NCI-H146 treated with DMSO at 0.1 percent for 48 hours (cell line): ENCODE measurements around the gene GLI2.

Source experiments
- DNase-seq: peaks from one replicate; lab custom pipeline; 2025; ENCODE audit not compliant: unreplicated experiment; lab: John Stamatoyannopoulos, UW

Gene GLI2

GRCh38 chr2:120754067-120754960 lies 18.6 kb downstream of the GLI2 start:
- no peak for DNase-seq

- no peak for DNase-seq
These were observed 22.8 kb downstream of the GLI2 start for GRCh38 chr2:120758181-120759144.

- DNase-seq = no peak
These were observed 24.1 kb downstream of the GLI2 start for GRCh38 chr2:120759543-120760331.

GRCh38 chr2:120760446-120761135 lies 24.9 kb downstream of the GLI2 start:
- DNase-seq = no peak

GRCh38 chr2:120761164-120761861 lies 25.6 kb downstream of the GLI2 start:
- DNase-seq = no peak

DNA sequence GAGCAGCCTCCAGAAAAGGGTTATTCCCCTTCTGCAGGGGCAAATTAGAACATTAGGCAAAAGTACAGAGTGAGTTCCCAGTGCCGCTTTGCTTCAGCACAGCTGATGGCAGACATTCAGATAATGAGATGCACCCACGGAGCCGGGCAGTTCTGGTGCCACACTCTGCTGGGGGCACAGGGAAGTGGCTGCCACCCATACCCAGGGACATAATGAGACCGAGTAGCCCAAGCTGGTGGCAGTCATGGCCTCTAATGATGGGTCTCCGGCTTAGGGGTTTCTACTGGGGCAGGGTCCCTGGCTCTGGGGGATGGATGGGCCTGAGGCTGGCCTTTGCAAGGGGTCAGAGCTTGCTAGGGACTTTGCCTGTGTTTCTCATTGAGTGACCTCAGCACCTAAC lies 26.2 kb downstream of the GLI2 start:
- no peak for DNase-seq

GRCh38 chr2:120762341-120763061 lies 26.8 kb downstream of the GLI2 start:
- no peak for DNase-seq

DNA sequence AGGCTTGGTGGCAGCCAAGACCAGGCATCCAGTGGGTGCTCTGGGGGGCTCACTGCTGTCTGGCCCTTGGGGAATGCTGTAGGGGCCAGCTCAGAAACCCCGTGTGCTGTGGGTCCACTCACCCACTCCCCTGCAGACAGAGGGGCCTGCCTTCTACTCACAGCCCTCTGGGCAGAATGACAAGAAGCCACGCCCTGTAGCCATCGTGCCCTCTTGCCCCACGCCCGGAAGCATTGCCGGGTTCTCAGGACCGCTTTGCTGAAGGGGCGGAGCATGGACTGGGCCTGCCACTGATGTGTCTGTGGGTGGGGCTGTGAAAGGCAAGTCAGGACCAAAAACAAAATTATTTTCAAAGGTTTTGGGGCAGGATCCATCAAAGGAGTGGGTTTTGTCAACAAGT lies 27.8 kb downstream of the GLI2 start:
- DNase-seq = no peak

DNA sequence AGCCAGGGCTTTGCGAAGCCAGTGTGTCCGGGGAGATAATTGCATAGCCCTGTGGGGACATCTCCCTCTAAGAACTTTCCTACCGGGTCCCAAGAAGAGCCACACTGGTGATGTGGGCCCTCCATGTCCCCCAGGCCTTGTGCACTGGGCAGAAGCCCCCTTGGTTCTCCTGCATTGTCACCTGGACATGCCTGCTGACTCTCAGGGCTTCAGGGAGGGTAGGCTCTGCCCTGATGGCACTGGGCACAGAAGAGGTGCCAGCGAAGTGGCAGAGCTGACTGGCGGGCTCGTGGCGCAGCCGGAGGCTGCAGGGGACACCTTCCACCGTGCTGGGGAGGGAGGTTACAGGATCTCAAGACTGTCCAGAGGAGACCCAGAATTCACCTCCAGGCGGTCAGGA lies 28.3 kb downstream of the GLI2 start:
- no peak for DNase-seq

DNA sequence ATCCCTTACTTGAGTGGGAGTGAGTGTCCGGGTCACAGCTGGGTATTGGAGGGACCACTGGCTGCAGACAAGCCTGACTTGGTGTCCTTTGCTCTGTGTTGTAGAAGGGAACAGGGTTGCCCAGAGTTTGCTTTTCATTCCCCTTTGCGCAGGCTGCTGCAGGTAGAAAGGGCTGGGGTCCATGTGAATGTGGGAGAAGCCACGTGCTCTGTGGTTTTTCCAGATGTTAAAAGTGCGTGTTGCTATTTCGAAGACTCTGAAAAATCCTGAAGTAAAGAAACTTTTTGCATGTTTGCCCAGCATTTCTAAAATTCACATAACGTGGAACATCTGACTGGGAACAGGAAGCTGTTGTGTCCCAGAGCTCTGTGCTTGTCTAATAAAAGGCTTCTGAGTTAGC lies 28.8 kb downstream of the GLI2 start:
- DNase-seq = no peak

DNA sequence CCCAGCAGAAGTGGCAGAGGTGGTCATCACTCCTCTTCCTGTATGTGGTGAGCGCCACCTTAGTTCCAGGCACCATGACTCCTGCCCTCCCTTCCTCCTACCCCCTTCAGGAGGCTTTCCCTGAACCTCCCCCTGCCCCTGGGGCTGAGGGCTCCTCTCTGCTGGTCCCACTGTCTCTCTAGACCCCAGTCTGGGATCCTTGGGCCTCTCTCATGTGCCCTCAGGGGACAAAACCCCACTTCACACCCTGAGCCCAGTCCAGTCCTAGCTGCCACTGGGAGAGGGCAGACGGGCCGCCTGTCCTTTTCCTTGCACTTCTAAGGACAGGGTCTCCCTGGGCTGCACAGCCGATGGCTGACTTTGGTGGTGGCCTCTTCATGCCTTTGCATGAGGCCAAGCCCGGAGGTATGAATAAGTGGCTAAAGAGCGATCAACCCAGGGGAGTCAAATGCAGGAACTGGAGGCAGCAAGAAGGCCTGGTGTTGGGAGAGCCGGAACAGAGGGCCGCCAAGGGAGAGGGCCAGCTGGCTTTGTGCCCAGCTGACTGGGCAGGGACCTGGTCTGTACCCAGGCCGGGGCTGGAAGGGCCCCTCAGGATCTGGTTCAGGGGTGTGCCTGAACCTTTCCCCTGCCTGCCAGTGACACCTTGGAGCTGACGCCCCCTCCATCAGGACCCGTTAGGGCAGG lies 29.5 kb downstream of the GLI2 start:
- no peak for DNase-seq

GRCh38 chr2:120765678-120766469 lies 30.2 kb downstream of the GLI2 start:
- DNase-seq = no peak

DNA sequence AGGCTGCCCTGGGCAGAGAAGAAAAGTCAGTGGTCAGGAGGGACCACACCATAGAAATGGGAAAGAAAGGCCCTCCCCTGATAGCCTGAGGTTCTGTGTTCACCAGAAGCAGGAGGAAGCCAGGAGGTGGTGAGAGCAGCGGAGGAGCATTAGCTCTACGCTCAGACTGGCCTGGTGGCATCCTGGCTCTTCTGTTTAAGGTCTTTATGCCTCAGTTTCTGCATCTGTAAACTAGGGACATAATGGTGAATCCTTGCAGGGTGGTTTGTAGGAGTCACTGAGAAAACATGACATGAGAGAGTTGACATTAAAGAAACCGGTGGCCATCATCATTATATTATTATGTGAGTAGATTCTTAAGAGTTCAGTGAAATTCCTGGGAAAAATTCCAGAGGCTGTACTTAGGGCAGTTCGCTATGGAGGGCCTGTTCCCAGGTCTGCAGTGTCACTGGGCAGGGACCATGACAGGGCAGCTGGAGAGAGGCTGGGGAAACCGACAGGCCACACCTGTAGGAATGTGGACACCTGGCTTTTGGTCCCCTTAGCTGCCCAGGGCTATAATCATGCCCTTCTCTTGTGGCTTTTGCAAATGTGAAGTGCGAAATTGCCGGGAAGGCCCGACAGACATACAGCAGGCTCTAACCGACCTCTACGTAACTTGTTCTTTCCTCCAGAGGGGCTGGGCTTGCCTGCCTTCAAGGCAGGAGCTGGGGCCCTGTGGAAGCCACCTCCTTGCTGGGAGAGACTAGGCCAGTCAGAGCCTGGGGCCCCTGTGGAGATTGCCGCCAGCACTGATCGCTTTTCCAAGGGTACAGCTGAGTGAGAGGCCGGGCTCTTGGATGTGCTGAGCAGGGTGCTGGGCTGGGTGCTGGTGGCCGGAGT lies 31.0 kb downstream of the GLI2 start:
- DNase-seq = no peak

DNA sequence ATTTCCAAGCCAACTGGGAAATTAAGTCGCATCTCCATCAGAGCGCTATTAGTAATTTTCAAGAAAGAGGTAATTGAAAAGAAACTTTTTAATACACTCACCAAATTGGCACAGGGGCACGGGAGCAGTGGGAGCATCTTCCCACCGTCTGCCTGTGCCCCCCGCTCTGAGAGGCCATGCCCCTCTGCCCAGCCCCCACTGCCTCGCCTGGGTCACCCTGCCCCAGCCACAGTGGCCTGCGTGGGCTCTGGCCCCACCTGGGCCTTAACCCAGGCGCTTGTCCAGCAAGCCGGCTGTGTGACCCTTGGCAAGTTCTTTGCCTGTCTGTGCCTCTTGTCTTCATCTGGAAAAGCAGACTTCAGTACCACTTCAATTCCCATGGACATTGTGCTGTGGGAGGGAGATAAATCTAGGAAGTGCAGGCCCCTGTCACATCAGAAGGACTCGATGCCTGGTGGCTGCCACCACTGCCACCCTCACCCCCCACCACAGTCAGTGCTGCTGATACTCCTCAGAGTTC lies 31.9 kb downstream of the GLI2 start:
- DNase-seq = no peak

DNA sequence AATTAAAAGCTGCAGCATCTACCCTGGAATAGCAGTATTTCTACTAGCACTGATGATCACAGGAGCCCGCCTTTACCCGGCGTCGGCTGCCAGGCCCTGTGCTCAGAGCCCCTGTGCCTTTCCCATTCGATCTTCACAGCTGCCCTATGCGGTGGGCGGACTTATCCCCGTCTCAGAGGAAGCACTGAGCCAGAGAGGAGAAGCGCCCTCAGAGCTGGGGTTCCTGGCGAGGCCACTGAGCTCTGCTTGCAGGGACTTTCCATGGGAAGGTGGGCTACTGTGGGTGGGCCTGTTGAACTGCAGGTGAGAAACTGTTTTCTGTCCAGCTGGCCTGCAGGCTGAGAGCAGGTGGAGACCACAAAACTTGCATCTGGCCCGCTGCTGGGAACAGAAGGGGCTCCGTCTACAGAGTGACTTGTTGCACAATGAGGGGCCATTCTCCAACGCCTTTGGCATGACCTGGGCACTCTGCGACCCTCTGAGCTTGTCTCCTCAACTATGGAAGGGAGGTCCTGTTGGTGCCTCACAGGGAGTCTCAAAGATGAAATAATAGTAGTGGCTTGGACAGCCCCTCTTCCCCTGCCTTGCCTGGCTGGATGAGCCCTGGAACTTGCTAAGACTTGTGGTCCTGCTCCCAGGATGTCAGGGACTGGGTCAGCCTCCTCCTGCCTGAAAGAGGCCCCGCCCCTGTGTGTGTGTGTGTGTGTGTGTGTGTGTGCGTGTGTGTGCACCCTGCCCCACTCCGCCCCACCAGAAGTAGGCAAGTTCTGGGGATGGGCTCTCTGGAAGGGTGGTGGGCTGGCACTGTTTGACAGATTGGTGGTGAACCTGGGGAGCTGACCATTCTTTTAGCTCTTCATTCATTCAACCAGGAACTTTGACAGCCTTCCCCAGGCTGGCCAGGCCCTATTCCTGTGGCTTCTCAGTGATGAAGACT lies 32.7 kb downstream of the GLI2 start:
- no peak for DNase-seq
